GM23338 (cell line): Measurements from ENCODE around the gene TPP1. TPM values are rescaled to one million over a fixed set of nuclear protein-coding genes. Genes with fewer than 3 reads are reported as not detected.
A peak's percentile ranks its signal among the peaks of the same experiment; 100 is the strongest.

Source experiments
- ATAC-seq: fragments of 200-7000 bp; cut with Tn5 transposase; 3 replicates; pipeline ENCODE4 v1.9.1; 2020
- DNase-seq: peaks from one replicate; pipeline ENCODE4 v3.0.0-alpha.2; 2015; ENCODE audit warnings: low spot score
- H2AFZ ChIP-seq: fragments of 200-600 bp; sonication (generic); 2 replicates; pipeline ENCODE4 v1.8.0; 2016; ENCODE audit warnings: antibody characterized with exemption, mild to moderate bottlenecking, moderate library complexity
- H3F3A ChIP-seq: fragments of 200-600 bp; sonication (generic); replicated peaks from 2 replicates; pipeline ENCODE4 v1.8.0; 2017; ENCODE audit warnings: antibody characterized with exemption, mixed run types, low read depth
- H3K27ac ChIP-seq: fragments of 200-600 bp; sonication (generic); 2 replicates; pipeline ENCODE4 v1.6.1; 2016; ENCODE audit warnings: low read depth
- H3K27me3 ChIP-seq: fragments of 200-600 bp; sonication (generic); 2 replicates; pipeline ENCODE4 v1.8.0; 2016; ENCODE audit warnings: mild to moderate bottlenecking, mixed run types, moderate library complexity; ENCODE audit not compliant: insufficient read depth
- H3K36me3 ChIP-seq: fragments of 200-600 bp; sonication (generic); 2 replicates; pipeline ENCODE4 v1.8.0; 2016; ENCODE audit warnings: mild to moderate bottlenecking; ENCODE audit not compliant: insufficient read depth
- H3K4me1 ChIP-seq: fragments of 200-600 bp; sonication (generic); 2 replicates; pipeline ENCODE4 v1.8.0; 2016; ENCODE audit warnings: mild to moderate bottlenecking, moderate library complexity; ENCODE audit not compliant: insufficient read depth
- H3K4me2 ChIP-seq: fragments of 200-600 bp; sonication (generic); 2 replicates; pipeline ENCODE4 v1.7.1; 2017; ENCODE audit warnings: mixed run types
- H3K4me3 ChIP-seq: fragments of 200-600 bp; sonication (generic); 2 replicates; pipeline ENCODE4 v1.6.1; 2016; ENCODE audit warnings: mixed run types
- H3K79me2 ChIP-seq: fragments of 200-600 bp; sonication (generic); replicated peaks from 2 replicates; pipeline ENCODE4 v1.8.0; 2017; ENCODE audit warnings: mild to moderate bottlenecking; ENCODE audit not compliant: insufficient read depth
- H3K9me2 ChIP-seq: fragments of 200-600 bp; sonication (generic); 2 replicates; pipeline ENCODE4 v1.8.0; 2017; ENCODE audit not compliant: insufficient read depth
- H4K20me1 ChIP-seq: fragments of 200-600 bp; sonication (generic); replicated peaks from 2 replicates; pipeline ENCODE4 v1.8.0; 2017; ENCODE audit warnings: mild to moderate bottlenecking; ENCODE audit not compliant: insufficient read depth
- H3K27ac Mint-ChIP-seq: 2 replicates; pipeline ENCODE4 v1.8.0; 2020; ENCODE audit warnings: inconsistent platforms, mild to moderate bottlenecking, moderate library complexity, mixed read lengths
- H3K27me3 Mint-ChIP-seq: 3 replicates; pipeline ENCODE4 v1.8.0; 2022; ENCODE audit warnings: low read depth, mild to moderate bottlenecking, moderate library complexity, mixed read lengths, inconsistent platforms; ENCODE audit not compliant: insufficient read depth, poor library complexity
- H3K36me3 Mint-ChIP-seq: 3 replicates; pipeline ENCODE4 v1.8.0; 2021; ENCODE audit warnings: low read depth, mild to moderate bottlenecking, inconsistent platforms, moderate library complexity, mixed read lengths
- H3K4me1 Mint-ChIP-seq: 3 replicates; pipeline ENCODE4 v1.8.0; 2020; ENCODE audit warnings: mild to moderate bottlenecking, inconsistent platforms, mixed read lengths
- H3K4me3 Mint-ChIP-seq: 3 replicates; pipeline ENCODE4 v1.8.0; 2021; ENCODE audit warnings: moderate library complexity, mild to moderate bottlenecking, inconsistent platforms, mixed read lengths
- H3K9me3 Mint-ChIP-seq: 3 replicates; pipeline ENCODE4 v1.8.0; 2020; ENCODE audit warnings: moderate library complexity, mild to moderate bottlenecking, inconsistent platforms, mixed read lengths
- CREB1 ChIP-seq: fragments of 250-450 bp; sonication (Bioruptor Pico); IDR thresholded peaks from 2 replicates; pipeline ENCODE4 v1.5.0; 2020; ENCODE audit warnings: low read depth, mild to moderate bottlenecking, moderate library complexity
- ETS1 ChIP-seq: IDR thresholded peaks from 2 replicates; pipeline ENCODE4 v1.6.1; 2016; ENCODE audit warnings: antibody characterized with exemption
- EZH2phosphoT487 ChIP-seq: fragments of 200-600 bp; sonication (generic); IDR thresholded peaks from one replicate; pipeline ENCODE4 v1.8.1; 2018; ENCODE audit warnings: antibody characterized with exemption; ENCODE audit not compliant: unreplicated experiment
- JUNB ChIP-seq: IDR thresholded peaks from one replicate; pipeline ENCODE4 v1.6.1; 2016; ENCODE audit warnings: antibody characterized with exemption; ENCODE audit not compliant: unreplicated experiment
- NANOG ChIP-seq: IDR thresholded peaks from 2 replicates; pipeline ENCODE4 v1.6.1; 2016; ENCODE audit warnings: antibody characterized with exemption, borderline replicate concordance
- REST ChIP-seq: IDR thresholded peaks from one replicate; pipeline ENCODE4 v1.6.1; 2018; ENCODE audit warnings: antibody characterized with exemption; ENCODE audit not compliant: unreplicated experiment
- STAT1 ChIP-seq: IDR thresholded peaks from one replicate; pipeline ENCODE4 v1.6.1; 2016; ENCODE audit warnings: antibody characterized with exemption; ENCODE audit not compliant: unreplicated experiment
- ZNF114 ChIP-seq: fragments of 250-450 bp; sonication (Bioruptor Pico); IDR thresholded peaks from 2 replicates; pipeline ENCODE4 v1.5.0; 2020; ENCODE audit warnings: mild to moderate bottlenecking, moderate library complexity
- ZNF331 ChIP-seq: fragments of 250-450 bp; sonication (Bioruptor Pico); IDR thresholded peaks from 2 replicates; pipeline ENCODE4 v1.5.0; 2020; ENCODE audit warnings: low read depth, mild to moderate bottlenecking, moderate library complexity
- polyA plus RNA-seq: library from polyadenylated mRNA; unstranded; fragments of >200 nt; fragmentation: Nextera tagmentation; extraction: Ambion mirVana; gene quantifications from 2 replicates; pipeline ENCODE4 v1.2.1, GENCODE V29; 2016
- total RNA-seq: library from RNA; depleted of rRNA; stranded (reverse); fragments of >200 nt; shearing (Covaris generic); gene quantifications from 2 replicates; pipeline ENCODE4 v1.2.3, GENCODE V29; 2014

Gene TPP1
- total and polyA plus RNA-seq, 2 experiments from 2014 or later = 21.7 to 49.7 TPM

GRCh38 chr11:6602096-6602940, 16.9 kb downstream of the TPP1 start:
- H3K36me3 ChIP-seq = peaks cover 6% of the 10 kb centered on the region; the same call in 1 of the 2 replicates
- no peaks in the 10 kb centered on the region; the same call in 1 of the 2 replicates for H4K20me1 ChIP-seq
- Mint-ChIP-seq H3K27me3 (no peaks in the 10 kb centered on the region), H3K36me3 (peaks cover 25% of the 10 kb centered on the region), H3K27ac (no peak overlapping the region), H3K4me3 (no peak overlapping the region), H3K4me1 (peaks cover 16% of the 10 kb centered on the region; the same call in 2 of the 3 replicates), H3K9me3 (no peaks in the 10 kb centered on the region)
- no peaks in the 10 kb centered on the region for H3K27me3 ChIP-seq
- peak overlapping the region; percentile 100 for H3K4me3 ChIP-seq
- TF ChIP-seq REST = no peak
- TF ChIP-seq ZNF114 (CRISPR knock-in tag) = no peak
- TF ChIP-seq NANOG = no peak
- TF ChIP-seq STAT1 = no peak
- TF ChIP-seq JUNB = no peak
- no peak for TF ChIP-seq ETS1
- no peak for TF ChIP-seq EZH2phosphoT487
- peaks cover 6% of the 10 kb centered on the region; the same call in 1 of the 2 replicates for H3F3A ChIP-seq
- no peaks in the 10 kb centered on the region for H3K9me2 ChIP-seq
- H3K79me2 ChIP-seq = peaks cover 43% of the 10 kb centered on the region
- H3K4me1 ChIP-seq = peaks cover 17% of the 10 kb centered on the region
- H3K4me2 ChIP-seq = peak overlapping the region; percentile 90
- DNase-seq (no peak), ATAC-seq (no peak)
- H3K27ac ChIP-seq = no peak overlapping the region
- H2AFZ ChIP-seq = no peak overlapping the region

GRCh38 chr11:6601041-6601461, 18.2 kb downstream of the TPP1 start:
- peaks cover 39% of the 10 kb centered on the region for H3K79me2 ChIP-seq
- peaks cover 6% of the 10 kb centered on the region; the same call in 1 of the 2 replicates for H3K36me3 ChIP-seq
- peaks cover 9% of the 10 kb centered on the region for H3K4me1 ChIP-seq
- H3K27ac ChIP-seq = no peak overlapping the region
- H2AFZ ChIP-seq = no peak overlapping the region
- no peaks in the 10 kb centered on the region; the same call in 1 of the 2 replicates for H4K20me1 ChIP-seq
- H3K4me3 ChIP-seq = no peak overlapping the region
- peaks cover 6% of the 10 kb centered on the region; the same call in 1 of the 2 replicates for H3F3A ChIP-seq
- Mint-ChIP-seq H3K4me1 (peaks cover 7% of the 10 kb centered on the region; the same call in 2 of the 3 replicates), H3K36me3 (peaks cover 19% of the 10 kb centered on the region), H3K9me3 (no peaks in the 10 kb centered on the region), H3K27ac (no peak overlapping the region), H3K27me3 (no peaks in the 10 kb centered on the region), H3K4me3 (no peak overlapping the region)
- H3K9me2 ChIP-seq = no peaks in the 10 kb centered on the region
- no peak for DNase-seq
- ATAC-seq = no peak
- no peaks in the 10 kb centered on the region for H3K27me3 ChIP-seq
- H3K4me2 ChIP-seq = no peak overlapping the region
- TF ChIP-seq CREB1 (CRISPR knock-in tag) (no peak), ZNF114 (CRISPR knock-in tag) (no peak), EZH2phosphoT487 (no peak), NANOG (no peak), ZNF331 (CRISPR knock-in tag) (no peak), JUNB (no peak), ETS1 (no peak)
